Measurements from ENCODE around the gene APMAP.
A peak's percentile ranks its signal among the peaks of the same experiment; 100 is the strongest.

Gene APMAP

GRCh38 chr20:25023356-25023755 is 30.8 kb upstream of the APMAP start:
- no peak for DNase-seq

GRCh38 chr20:25022680-25023079 is 30.1 kb upstream of the APMAP start:
- no peak for DNase-seq

- DNase-seq, result no peak
Observed at GRCh38 chr20:25021336-25021735, 28.8 kb upstream of the APMAP start.

GRCh38 chr20:25020901-25021301 is 28.4 kb upstream of the APMAP start:
- DNase-seq, result no peak

- no peak for DNase-seq
Observed at GRCh38 chr20:25020345-25020744, 27.8 kb upstream of the APMAP start.

GRCh38 chr20:25019381-25020155 is 27.0 kb upstream of the APMAP start:
- no peak for DNase-seq

GRCh38 chr20:25018841-25019240 is 26.3 kb upstream of the APMAP start:
- no peak for DNase-seq

GRCh38 chr20:25018425-25018824 is 25.9 kb upstream of the APMAP start:
- DNase-seq, result no peak

GRCh38 chr20:25017257-25017803 is 24.8 kb upstream of the APMAP start:
- DNase-seq, result peak in 1 of 2 experiments; percentile 1

GRCh38 chr20:25016471-25016870 is 23.9 kb upstream of the APMAP start:
- no peak for DNase-seq

GRCh38 chr20:25015986-25016385 is 23.4 kb upstream of the APMAP start:
- peak in 1 of 2 experiments; percentile 3 for DNase-seq

- no peak for DNase-seq
Observed at GRCh38 chr20:25014816-25015215, 22.3 kb upstream of the APMAP start.

- no peak for DNase-seq
Observed at GRCh38 chr20:25013478-25014380, 21.2 kb upstream of the APMAP start.

GRCh38 chr20:25012616-25013189 is 20.2 kb upstream of the APMAP start:
- DNase-seq, result no peak

- no peak for DNase-seq
Observed at GRCh38 chr20:25011831-25012241, 19.3 kb upstream of the APMAP start.

GRCh38 chr20:25011261-25011660 is 18.7 kb upstream of the APMAP start:
- DNase-seq, result no peak

GRCh38 chr20:25009218-25010145 is 16.9 kb upstream of the APMAP start:
- DNase-seq, result peak; percentile 24 to 37

GRCh38 chr20:25008388-25009217 is 16.1 kb upstream of the APMAP start:
- DNase-seq, result no peak

- DNase-seq, result no peak
Observed at GRCh38 chr20:25007491-25008305, 15.1 kb upstream of the APMAP start.
